AG08395 (cell line): ENCODE results near the gene CDC42BPA.

Experiments
- DNase-seq: peaks from one replicate; pipeline ENCODE4 v3.0.0; 2012; ENCODE audit warnings: mixed read lengths, low spot score

Gene CDC42BPA

DNA sequence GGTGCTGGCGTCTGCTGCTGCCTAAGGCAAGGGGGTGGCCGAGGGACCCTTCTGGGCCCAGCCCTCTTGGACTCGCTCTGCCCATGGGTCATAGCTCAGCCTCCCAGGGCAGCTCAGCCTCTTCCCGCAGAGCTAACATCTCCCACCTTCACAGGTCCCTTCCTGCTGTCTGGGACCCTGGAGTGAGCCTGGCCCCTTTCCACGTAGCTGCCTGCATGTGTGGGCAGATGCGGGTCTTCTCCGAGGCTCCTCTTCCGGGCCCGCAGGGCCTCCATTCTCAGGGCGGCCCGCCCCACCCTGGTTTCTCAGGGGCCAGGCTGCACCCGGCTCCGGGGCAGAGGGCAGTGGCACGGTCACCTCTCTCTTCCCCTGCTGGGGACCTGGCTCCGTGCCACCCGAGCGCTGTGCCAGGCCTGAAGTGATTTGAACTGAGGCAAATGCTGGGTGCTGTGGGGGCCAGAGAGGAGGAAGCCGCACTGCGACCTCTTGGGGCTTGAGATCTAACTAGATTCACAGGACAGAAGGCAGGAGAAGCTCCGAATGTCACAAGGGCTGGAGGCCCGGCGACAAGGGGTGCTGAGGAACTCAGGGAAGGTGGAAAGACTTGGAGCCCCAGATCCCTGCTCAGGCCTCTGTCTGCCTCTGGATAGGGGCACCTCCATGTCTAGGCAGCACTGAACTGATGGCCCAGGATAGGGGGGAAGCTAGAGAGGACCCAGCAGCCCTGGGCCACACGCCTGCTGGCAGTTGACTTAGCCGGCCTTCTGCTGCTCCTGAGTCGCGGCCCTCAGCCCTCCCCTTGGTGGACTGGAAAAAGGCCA lies 337.5 kb downstream of the CDC42BPA start:
- no peak for DNase-seq

DNA sequence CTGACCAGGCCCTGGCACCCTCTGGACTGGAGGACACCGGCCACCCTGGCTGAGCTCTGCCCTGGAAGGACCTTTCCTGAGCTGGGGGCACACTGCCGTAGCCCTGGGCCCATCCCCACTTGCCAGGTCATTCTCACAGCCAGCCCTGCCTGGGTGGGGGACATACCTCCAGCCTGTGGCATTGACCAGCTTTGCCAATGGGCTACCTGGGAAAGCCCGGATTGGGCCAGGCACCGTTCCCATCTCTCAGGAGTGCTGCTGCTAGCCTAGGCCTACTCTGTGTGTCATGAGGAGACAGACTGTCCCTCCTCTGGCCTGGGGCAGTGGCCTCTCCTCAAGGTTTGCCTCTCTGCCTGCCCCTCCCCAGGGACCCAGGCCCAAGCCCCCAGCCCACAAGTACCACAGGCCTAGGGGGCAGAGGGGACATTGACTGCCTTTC lies 338.2 kb downstream of the CDC42BPA start:
- no peak for DNase-seq

- DNase-seq, result no peak
These were observed 338.7 kb downstream of the CDC42BPA start for GRCh38 chr1:226979517-226980121.

DNA sequence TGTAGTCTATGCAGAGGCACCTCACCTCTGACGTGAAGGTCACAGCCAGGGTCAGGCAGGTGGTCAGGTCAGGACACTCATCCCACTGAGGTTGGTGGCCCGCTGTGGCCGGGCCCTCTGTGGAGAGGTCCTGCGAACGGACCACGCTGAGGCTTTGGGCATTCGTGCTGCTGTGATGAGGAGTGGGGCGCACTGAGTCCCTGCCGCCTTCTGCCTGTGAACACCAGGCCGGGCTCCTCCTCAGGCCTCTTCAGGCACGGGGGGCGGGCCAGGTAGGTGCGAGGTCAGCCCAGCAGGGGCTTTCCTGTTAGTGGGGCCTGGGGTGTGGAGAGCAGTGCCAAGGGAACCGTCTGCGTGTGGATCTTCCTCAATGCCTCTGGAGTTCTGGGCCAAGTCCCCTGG lies 339.2 kb downstream of the CDC42BPA start:
- DNase-seq, result no peak

GRCh38 chr1:226978432-226979114 lies 339.7 kb downstream of the CDC42BPA start:
- DNase-seq, result no peak

DNA sequence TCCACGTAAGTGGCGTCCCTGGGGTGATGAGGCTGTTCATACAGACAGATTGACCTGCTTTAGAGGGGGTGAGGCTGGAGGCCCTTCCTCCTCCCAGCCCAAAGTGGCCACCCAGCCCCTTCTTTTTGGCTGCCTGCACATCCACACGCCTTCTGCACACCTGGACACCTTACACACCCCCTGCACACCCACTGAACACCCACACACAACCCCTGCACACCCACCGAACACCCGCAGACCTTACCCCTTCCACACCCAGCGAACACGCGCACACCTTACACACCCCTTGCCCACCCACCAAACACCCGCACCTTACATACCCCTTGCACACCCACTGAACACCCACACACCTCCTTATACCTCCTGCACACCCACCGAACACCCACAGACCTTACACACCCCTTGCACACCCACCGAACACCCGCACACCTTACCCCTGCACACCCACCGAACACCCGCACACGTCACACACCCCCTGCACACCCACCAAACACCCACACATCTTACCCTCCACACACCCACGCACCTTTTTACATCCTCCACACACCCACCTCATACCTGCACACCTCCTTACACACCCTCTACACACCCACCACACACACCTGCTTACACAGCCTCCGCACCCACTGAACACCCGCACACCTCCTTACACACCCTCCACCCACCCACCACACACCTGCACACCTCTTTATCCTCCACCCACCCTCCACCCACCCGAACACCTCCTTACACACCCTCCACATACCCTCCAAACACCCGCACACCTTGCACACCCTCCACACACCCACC lies 340.5 kb downstream of the CDC42BPA start:
- no peak for DNase-seq

DNA sequence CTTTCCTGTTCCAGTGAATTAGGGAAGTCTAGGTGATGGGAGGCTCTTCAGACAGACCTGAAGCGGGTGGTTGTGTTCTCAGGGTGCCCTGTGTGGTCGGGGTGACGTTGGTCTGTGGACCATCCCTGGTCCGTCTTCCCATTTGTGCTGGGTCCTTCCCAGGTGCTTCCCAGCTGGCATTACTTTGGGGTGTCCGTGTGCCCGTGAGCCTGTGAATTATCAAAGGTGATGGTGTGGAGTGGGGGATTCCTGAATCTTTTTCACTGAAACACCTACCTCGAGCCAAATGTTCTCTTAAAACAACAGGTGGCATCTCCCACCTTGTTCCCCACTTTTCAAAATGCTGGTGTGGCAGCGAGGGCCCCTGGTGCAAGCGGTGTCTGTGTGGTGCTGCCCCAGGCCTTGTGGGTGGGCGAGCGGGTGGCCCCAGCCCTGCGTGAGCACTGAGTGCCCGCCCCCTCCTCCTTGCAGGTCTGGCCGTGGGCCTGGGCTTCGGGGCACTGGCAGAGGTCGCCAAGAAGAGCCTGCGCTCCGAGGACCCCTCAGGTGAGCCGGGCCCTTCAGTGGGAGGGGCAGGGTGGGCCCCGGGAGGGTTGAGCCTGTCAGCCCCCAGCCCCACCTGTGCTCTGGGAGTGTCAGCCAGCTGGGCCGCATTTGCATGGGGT lies 341.2 kb downstream of the CDC42BPA start:
- no peak for DNase-seq

GRCh38 chr1:226976276-226976977 lies 341.9 kb downstream of the CDC42BPA start:
- DNase-seq, result no peak

DNA sequence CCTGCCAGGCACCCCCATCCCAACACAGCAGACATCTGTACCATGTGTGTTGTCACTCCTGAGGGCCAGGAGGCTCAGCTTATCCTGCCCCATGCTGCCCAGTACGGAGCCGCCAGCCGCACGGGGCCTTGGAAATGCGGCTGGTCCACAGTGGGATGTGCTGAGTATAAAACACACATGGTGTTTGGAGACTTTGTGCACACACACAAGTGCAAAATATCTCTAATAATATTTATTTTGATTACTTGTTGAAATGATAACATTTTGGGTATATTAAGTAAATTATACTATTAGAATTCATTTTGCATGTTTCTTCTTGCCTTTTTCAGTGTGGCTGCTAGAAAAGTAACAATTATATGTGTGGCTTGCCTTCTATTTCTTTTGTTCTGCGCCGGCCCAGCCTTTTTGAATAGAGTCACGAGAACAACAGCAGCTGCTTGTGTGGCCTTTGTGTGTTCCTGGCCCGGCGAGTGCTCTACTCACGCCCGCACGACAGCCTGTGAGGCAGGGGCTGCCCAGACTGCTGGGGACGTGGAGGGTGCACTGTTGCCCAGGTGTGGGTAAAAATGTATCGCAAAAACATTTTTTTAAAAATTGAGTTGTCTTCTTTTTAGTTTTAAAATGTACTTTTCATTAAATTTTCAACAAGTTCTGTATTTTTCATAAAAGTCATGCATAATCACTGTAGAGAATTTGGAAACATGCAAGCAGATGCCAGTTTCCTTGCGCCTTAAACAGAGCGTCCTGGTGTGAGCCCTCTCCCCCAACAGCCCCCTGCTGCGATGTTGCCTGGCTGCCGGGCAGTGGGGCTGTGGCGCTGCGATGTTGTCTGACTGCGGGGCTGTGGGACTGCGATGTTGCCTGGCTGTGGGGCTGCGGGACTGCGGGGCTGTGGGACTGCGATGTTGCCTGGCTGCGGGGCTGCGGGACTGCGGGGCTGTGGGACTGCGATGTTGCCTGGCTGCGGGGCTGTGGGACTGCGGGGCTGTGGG lies 342.7 kb downstream of the CDC42BPA start:
- no peak for DNase-seq

GRCh38 chr1:226974544-226975258 lies 343.6 kb downstream of the CDC42BPA start:
- DNase-seq, result no peak

DNA sequence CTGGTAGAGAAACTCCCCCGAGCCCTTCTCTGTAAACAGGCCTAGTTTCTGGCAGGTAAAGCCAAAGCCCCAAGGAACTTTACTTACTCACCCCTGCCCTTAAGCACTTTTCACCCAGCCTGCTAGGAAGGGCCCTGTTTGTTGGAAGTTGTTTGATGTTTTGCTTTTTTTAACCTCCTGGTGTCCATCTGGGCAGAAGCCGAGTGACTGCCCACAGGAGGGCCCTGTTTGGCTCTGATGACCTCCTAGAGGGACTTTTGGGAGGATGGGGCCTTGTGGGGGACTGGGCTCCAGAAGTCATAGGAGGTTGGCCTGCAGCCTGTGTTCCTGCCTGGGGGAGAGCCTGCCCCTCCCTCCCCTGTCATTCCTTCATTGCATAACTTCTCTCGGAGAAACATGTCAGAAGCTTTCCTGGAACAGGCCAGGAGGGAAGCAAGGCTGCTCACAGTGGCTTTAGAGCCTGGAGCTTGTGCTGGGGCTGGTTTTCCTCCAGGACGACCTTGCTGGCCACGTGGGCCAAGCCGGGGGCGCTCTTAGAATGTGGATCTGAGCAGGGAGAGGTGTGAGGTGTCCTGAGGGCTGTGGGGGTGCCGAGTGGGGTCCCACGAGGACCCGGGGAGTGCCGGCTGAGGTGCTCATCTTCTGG lies 344.3 kb downstream of the CDC42BPA start:
- DNase-seq, result peak; percentile 59

DNA sequence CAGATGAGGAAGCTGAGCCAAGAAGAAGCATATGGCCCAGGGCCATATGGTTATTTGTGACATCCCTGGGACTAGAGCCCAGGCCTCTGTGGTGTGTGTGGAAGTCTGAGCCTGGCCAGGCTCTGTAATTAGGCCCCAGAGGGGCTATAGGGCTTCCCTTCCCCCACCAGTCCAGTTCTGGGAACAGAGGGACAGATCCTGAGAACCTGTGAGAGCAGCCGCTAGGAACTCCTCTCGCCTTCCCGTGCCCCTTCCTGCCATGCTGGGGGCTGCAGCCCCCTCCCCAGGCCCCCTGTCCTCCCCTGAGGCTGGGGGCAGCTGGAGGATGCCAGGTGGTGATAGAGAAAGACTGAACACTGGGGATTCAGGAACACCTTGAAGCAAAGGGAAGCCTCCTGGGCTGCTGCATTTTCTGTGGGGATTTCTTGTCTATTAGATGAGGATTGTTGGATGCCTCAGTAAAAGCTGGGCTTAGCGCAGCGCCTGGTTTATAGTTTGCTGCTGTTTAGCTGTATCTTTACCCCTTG lies 344.9 kb downstream of the CDC42BPA start:
- no peak for DNase-seq

- no peak for DNase-seq
These were observed 345.4 kb downstream of the CDC42BPA start for GRCh38 chr1:226972931-226973330.

DNA sequence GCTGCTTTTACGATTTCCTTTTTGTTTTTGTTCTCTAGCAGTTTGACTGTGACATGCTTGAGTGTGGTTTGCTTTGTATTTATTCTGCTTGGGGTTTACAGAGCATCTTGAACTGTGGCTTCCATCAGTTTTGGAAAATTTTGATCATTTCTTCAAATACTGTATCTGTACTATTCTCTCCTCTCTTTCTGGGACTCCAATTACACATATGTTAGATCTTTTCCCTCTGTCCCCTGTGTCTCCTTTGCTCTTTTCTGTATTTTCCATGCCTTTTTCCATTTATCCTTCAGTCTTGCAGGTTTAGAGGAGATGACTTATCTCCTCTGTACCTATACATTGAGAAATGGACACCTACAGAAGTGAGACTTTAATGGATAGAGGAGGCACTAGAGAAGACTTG lies 346.5 kb downstream of the CDC42BPA start:
- DNase-seq, result no peak

DNA sequence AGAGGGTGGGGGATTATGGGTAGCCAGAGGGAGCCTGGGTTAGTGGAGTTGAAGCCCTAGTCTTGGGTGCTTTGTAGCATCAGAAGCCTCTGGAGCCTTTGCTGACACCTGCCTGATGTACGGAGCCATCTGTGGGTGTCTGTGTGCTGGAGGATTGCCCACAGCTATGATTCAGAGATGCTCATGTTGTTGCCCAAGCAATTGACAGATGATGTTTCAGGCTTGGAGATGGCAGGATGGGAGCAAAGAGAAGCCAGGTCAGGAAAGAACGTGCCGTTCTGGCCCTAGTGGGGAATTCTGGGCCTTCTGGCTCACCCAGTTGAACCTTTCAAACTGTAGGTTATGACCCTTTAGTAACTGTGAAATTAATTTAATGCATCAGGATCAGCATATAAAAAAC lies 350.6 kb downstream of the CDC42BPA start:
- DNase-seq, result no peak

GRCh38 chr1:226966683-226967082 lies 351.6 kb downstream of the CDC42BPA start:
- DNase-seq, result no peak

DNA sequence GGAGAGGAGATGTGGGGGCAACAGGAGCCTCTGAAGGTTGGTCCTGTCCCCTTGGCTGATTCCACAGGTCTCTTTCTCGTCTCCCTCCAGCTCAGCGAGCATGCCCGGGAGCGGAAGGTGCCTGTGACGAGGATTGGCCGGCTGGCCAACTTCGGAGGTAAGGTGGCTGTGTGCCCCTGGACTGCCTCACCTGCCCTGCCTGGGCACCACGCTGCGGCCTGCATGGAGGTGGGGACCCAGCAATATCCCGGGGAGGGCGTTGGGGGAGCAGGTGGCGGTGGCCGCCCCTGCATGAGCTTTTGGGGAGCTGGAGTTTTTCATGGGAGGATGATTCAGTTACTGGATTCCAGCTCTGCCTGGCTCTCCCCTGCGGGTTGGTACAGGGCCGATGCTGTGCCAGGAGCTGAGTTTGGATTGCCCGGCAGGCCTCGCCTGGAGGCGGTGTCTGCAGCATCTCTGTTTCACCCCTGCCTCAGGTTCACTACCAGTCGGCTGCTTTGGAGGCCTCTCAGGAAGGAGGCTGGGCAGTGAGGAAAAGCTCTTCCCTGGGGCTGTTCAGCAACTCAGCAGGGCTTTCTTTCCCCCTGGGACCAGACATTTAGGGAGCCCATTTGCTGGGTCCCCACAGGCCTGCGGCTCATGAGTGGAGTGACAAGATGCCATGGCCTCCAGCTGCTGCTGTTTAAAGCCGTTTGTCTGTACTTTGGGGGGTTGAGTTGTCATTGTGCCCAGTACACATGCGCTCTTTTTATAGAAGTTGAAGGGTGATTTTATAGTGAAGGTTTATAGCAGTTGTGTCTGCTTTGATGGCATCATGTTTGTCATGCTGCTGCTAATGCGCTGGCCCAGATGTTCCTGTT lies 352.5 kb downstream of the CDC42BPA start:
- DNase-seq, result no peak
